KOPT-K1 (cell line): ENCODE results near the gene CS.
"Not testable (repeated sequence)": the region's sequence is repeated elsewhere in the genome, so short reads cannot be mapped to it uniquely, and the experiment has no call there.

ENCODE experiments used
- H3K27ac ChIP-seq: fragments of 200-600 bp; sonication (generic); 2 replicates; pipeline ENCODE4 v1.5.1; 2016; ENCODE audit warnings: antibody characterized with exemption, mild to moderate bottlenecking, low read depth, low read length; ENCODE audit not compliant: poor library complexity, severe bottlenecking
- H3K36me3 ChIP-seq: fragments of 200-600 bp; sonication (generic); 2 replicates; pipeline ENCODE4 v1.5.1; 2017; ENCODE audit warnings: antibody characterized with exemption, mild to moderate bottlenecking, low read length, moderate library complexity; ENCODE audit not compliant: insufficient read depth
- H3K9me3 ChIP-seq: fragments of 200-600 bp; sonication (generic); 2 replicates; pipeline ENCODE4 v1.5.1; 2017; ENCODE audit warnings: antibody characterized with exemption, low read length, mild to moderate bottlenecking; ENCODE audit not compliant: insufficient read depth, poor library complexity, severe bottlenecking

The CS gene

GRCh38 chr12:56299853-56300643 lies at the start of gene CS:
Gene CS, minus strand, starts transcription at chr12:56300330. Its CDS starts 129 bp downstream, at chr12:56300201.
- Histone ChIP-seq H3K9me3 (no peaks in the 10 kb centered on the region), H3K36me3 (peaks cover 51% of the 10 kb centered on the region), H3K27ac (peak within 1 kb of the TSS; percentile 91)

GRCh38 chr12:56348776-56349175 lies 48.6 kb upstream of the CS start:
- H3K36me3 ChIP-seq = peaks cover 85% of the 10 kb centered on the region
- H3K9me3 ChIP-seq = no peaks in the 10 kb centered on the region
- H3K27ac ChIP-seq = no peak overlapping the region

GRCh38 chr12:56347255-56347654 lies 47.1 kb upstream of the CS start:
- not testable (repeated sequence) for H3K27ac ChIP-seq, H3K9me3 ChIP-seq
- peaks cover 87% of the 10 kb centered on the region for H3K36me3 ChIP-seq

GRCh38 chr12:56346675-56347074 lies 46.5 kb upstream of the CS start:
- no peaks in the 10 kb centered on the region for H3K9me3 ChIP-seq
- H3K27ac ChIP-seq = no peak overlapping the region
- H3K36me3 ChIP-seq = peaks cover 85% of the 10 kb centered on the region

GRCh38 chr12:56342290-56342689 lies 42.2 kb upstream of the CS start:
- H3K27ac ChIP-seq, H3K9me3 ChIP-seq: not testable (repeated sequence)
- peaks cover 48% of the 10 kb centered on the region for H3K36me3 ChIP-seq

- Histone ChIP-seq H3K27ac (no peak overlapping the region), H3K36me3 (peaks cover 41% of the 10 kb centered on the region), H3K9me3 (no peaks in the 10 kb centered on the region)
These were observed 41.5 kb upstream of the CS start for GRCh38 chr12:56341616-56342015.

- Histone ChIP-seq H3K27ac (peak overlapping the region; percentile 73), H3K36me3 (peaks cover 27% of the 10 kb centered on the region), H3K9me3 (no peaks in the 10 kb centered on the region)
These were observed 39.0 kb upstream of the CS start for GRCh38 chr12:56339158-56339422.

GRCh38 chr12:56338308-56339157 lies 38.4 kb upstream of the CS start, which contains the start of gene IL23A:
Gene IL23A, plus strand, starts transcription at chr12:56338884. Its CDS starts 161 bp downstream, at chr12:56339045.
- H3K36me3 ChIP-seq = peaks cover 21% of the 10 kb centered on the region
- H3K9me3 ChIP-seq = no peaks in the 10 kb centered on the region
- H3K27ac ChIP-seq = peak within 1 kb of the TSS; percentile 73

GRCh38 chr12:56337753-56338251 lies 37.7 kb upstream of the CS start:
- peaks cover 14% of the 10 kb centered on the region for H3K36me3 ChIP-seq
- H3K27ac ChIP-seq = peak overlapping the region; percentile 73
- no peaks in the 10 kb centered on the region for H3K9me3 ChIP-seq

GRCh38 chr12:56336361-56337167 lies 36.4 kb upstream of the CS start:
- Histone ChIP-seq H3K27ac (no peak overlapping the region), H3K9me3 (no peaks in the 10 kb centered on the region), H3K36me3 (peaks cover 5% of the 10 kb centered on the region)

GRCh38 chr12:56335527-56335926 lies 35.4 kb upstream of the CS start:
- not testable (repeated sequence) for H3K9me3 ChIP-seq, H3K27ac ChIP-seq

GRCh38 chr12:56334490-56334793 lies 34.3 kb upstream of the CS start:
- Histone ChIP-seq H3K36me3 (no peaks in the 10 kb centered on the region), H3K9me3 (no peaks in the 10 kb centered on the region), H3K27ac (peak overlapping the region; percentile 94)

More at GRCh38 chr12:56335527-56335926, 35.4 kb upstream of the CS start:
- H3K36me3 ChIP-seq = not testable (repeated sequence)

GRCh38 chr12:56333679-56334489 lies 33.8 kb upstream of the CS start, which contains the start of gene PAN2:
Gene PAN2, minus strand, starts transcription at chr12:56334000. Its CDS starts 906 bp downstream, at chr12:56333094.
- Histone ChIP-seq H3K9me3 (no peaks in the 10 kb centered on the region), H3K36me3 (no peaks in the 10 kb centered on the region), H3K27ac (peak within 1 kb of the TSS; percentile 94)

- Histone ChIP-seq H3K27ac (peak overlapping the region; percentile 94), H3K36me3 (peaks cover 5% of the 10 kb centered on the region; the same call in 1 of the 2 replicates), H3K9me3 (no peaks in the 10 kb centered on the region)
These were observed 33.1 kb upstream of the CS start for GRCh38 chr12:56333197-56333678.
